ENCODE results near the gene ZNF587. TPM values are rescaled to one million over a fixed set of nuclear protein-coding genes. Genes with fewer than 3 reads are reported as not detected.

Gene ZNF587
- total and polyA plus RNA-seq, 2 of the 13 experiments (the other 11 are each of a cell fraction or from before 2014, with no cell fraction given): 8.7 to 17.5 TPM

- TF ChIP-seq ZNF609 (CRISPR knock-in tag; IDR thresholded peaks at IDR 0.05; ENCODE audit: borderline replicate concordance) (no peak), ZBTB1 (CRISPR knock-in tag; IDR thresholded peaks at IDR 0.05; ENCODE audit: borderline replicate concordance) (no peak), ZNF75D (CRISPR knock-in tag; IDR thresholded peaks at IDR 0.05; ENCODE audit: borderline replicate concordance) (no peak), PBX2 (CRISPR knock-in tag; IDR thresholded peaks at IDR 0.05) (peak; percentile 94), HDAC6 (IDR thresholded peaks at IDR 0.05; ENCODE audit: low read depth, low read length) (no peak), SIN3A (IDR thresholded peaks at IDR 0.05; ENCODE audit: borderline replicate concordance, low read depth, low read length) (peak; percentile 91; the same call in 1 of the 2 replicates), ZFX (CRISPR knock-in tag; IDR thresholded peaks at IDR 0.05; ENCODE audit: low read depth) (peak; percentile 75; the same call in 1 of the 2 replicates), STAG1 (CRISPR knock-in tag; IDR thresholded peaks at IDR 0.05) (peak; percentile 30), KLF15 (CRISPR knock-in tag; IDR thresholded peaks at IDR 0.05; ENCODE audit: borderline replicate concordance) (no peak), DMTF1 (CRISPR knock-in tag; IDR thresholded peaks at IDR 0.05) (no peak), ZFP62 (CRISPR knock-in tag; IDR thresholded peaks at IDR 0.05) (no peak), ZNF230 (CRISPR knock-in tag; IDR thresholded peaks at IDR 0.05) (peak; percentile 61; the same call in 1 of the 2 replicates), STAT5B (CRISPR knock-in tag; IDR thresholded peaks at IDR 0.05) (no peak), EP300 (IDR thresholded peaks at IDR 0.05; ENCODE audit: low read depth in 2 of 2, low read length in 2 of 2) (no peak), EP300 (CRISPR knock-in tag; IDR thresholded peaks at IDR 0.05; ENCODE audit: borderline replicate concordance) (no peak), ZNF510 (CRISPR knock-in tag; IDR thresholded peaks at IDR 0.05; ENCODE audit: low read depth) (no peak), ZNF17 (CRISPR knock-in tag; IDR thresholded peaks at IDR 0.05) (no peak), HMG20B (CRISPR knock-in tag; conservative IDR thresholded peaks at IDR 0.05) (0 out of 2 replicates have a peak, but pooled peaks have one; percentile 30), SMAD9 (CRISPR knock-in tag; IDR thresholded peaks at IDR 0.05) (no peak), ZKSCAN8 (CRISPR knock-in tag; IDR thresholded peaks at IDR 0.05; ENCODE audit: borderline replicate concordance) (0 out of 2 replicates have a peak, but pooled peaks have one; percentile 70), ZNF207 (IDR thresholded peaks at IDR 0.05; ENCODE audit: borderline replicate concordance) (no peak), ZNF558 (CRISPR knock-in tag; IDR thresholded peaks at IDR 0.05; ENCODE audit: borderline replicate concordance) (no peak)
Measured at GRCh38 chr19:57819475-57820148, 30.0 kb upstream of the ZNF587 start (continued).
